ENCODE data around the gene SPRR3.
"Not testable (repeated sequence)": the region's sequence is repeated elsewhere in the genome, so short reads cannot be mapped to it uniquely, and the experiment has no call there.

SPRR3 gene

DNA sequence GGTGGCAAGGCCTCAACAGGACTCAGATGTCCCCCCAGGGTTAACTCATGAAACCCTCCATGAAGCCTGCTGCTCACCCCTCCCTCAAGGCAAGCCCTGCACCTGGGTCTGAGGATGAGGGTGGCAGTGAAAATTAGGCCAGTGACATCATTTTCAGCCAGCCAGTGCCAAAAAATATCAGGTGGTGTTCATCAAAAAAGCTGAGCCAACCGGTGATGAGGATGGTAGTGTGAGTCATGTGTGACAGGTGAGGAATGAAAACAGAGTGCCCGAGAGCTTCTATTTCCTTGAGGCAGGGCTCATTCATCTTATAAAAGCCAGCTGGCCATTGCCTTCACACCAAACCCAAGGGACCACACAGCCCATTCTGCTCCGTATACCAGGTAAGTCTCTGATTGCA is 17.8 kb upstream of the SPRR3 start, which contains the start of gene SPRR1A:
Gene SPRR1A, plus strand, starts transcription at position 339 of the 400 bp plus-strand sequence. CDS start 1,150 bp downstream, outside the sequence.
- DNase-seq (ENCODE audit: low read depth in 2 of 2) = no peak

GRCh38 chr1:152986578-152986977 is 15.0 kb upstream of the SPRR3 start:
- DNase-seq (ENCODE audit: low read depth in 2 of 2) = no peak

GRCh38 chr1:152993186-152993585 is 8.4 kb upstream of the SPRR3 start:
- DNase-seq (ENCODE audit: low read depth in 2 of 2) = no peak

GRCh38 chr1:152995842-152996241 is 5.7 kb upstream of the SPRR3 start:
- no peak for DNase-seq (ENCODE audit: low read depth in 2 of 2)

GRCh38 chr1:152996633-152997400 is 4.7 kb upstream of the SPRR3 start:
- DNase-seq (ENCODE audit: low read depth in 2 of 2) = no peak

DNA sequence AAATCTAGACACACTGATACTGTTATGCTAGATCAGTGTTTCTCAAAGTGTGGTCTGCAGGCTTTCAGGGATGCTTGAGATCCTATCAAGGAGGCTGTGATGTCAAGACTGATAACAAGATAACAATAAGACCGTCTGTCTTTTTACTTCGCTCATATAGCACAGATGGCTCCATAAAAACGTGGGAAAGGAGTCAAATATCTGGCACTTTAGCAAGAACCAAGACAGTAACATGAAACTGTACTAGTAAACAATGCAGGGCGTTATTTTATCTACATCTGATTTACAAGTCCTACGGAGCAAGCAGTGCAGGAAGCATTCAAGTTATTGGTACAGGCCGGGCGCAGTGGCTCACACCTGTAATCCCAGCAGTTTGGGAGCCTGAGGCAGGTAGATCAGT is 3.6 kb upstream of the SPRR3 start:
- DNase-seq (ENCODE audit: low read depth in 2 of 2) = no peak

DNA sequence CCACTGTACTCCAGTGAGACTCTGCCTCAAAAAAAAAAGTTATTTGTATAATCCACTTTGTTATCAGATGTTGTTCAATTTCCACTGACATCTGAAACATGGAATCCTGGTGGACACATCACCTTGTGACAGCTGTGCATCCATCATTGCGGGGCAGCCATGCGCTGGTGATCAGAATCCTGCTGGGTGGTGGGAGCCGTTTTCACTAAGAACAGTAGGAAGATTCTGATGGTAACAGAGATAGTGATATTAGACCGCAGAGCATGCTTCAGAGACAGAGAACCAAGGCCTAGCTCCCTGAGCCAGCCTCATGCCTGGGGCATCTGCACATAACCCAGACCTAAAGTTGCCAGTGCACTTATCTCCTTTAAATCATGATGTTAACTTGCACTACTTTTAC is 3.1 kb upstream of the SPRR3 start:
- no peak for DNase-seq (ENCODE audit: low read depth in 2 of 2)

GRCh38 chr1:152999818-153000217 is 1.7 kb upstream of the SPRR3 start:
- no peak for DNase-seq (ENCODE audit: low read depth in 2 of 2)

DNA sequence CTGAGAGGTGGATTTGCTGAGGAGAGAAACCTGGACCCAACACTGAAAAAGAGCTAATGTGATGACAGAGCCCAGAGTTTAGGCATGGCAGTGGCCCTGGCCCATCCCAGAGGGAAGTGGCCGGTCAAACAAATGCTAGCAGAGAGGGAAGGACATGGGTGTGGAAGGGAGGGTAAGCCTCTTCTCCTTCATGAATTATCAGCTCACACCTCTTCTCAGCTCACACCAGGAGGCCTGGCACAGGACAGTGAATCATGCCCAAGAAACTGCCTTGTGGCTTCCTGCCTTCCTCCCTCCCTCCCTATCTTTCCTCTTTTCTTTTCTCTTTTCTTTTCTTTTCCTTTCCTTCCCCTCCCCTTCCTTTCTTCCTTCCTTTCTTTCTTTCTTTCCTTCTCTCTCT is 1.3 kb upstream of the SPRR3 start:
- DNase-seq (ENCODE audit: low read depth in 2 of 2) = no peak

- DNase-seq (ENCODE audit: low read depth in 2 of 2) = not testable (repeated sequence)
Observed at GRCh38 chr1:153011235-153011758, 9.7 kb downstream of the SPRR3 start.

GRCh38 chr1:153021829-153022228 is 20.3 kb downstream of the SPRR3 start:
- not testable (repeated sequence) for DNase-seq (ENCODE audit: low read depth in 2 of 2)

DNA sequence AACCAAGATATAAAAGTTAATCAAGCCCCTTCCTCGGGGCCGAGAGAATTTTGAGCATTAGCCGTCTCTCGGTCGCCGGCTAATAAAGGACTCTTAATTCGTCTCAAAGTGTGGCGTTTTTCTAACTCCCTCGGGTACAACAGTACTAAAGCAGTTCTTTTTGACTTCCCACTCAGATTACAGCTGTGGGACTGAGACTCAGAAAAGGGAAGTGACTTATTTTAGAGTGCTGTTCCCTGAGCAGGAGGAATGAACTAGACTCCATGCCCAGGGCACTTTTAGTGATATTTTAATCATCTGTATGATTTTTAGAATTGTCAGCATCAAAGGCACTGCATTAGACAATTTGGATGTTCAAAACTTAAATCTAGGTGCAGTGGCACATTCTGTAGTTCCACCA is 20.8 kb downstream of the SPRR3 start:
- DNase-seq (ENCODE audit: low read depth in 2 of 2) = not testable (repeated sequence)

DNA sequence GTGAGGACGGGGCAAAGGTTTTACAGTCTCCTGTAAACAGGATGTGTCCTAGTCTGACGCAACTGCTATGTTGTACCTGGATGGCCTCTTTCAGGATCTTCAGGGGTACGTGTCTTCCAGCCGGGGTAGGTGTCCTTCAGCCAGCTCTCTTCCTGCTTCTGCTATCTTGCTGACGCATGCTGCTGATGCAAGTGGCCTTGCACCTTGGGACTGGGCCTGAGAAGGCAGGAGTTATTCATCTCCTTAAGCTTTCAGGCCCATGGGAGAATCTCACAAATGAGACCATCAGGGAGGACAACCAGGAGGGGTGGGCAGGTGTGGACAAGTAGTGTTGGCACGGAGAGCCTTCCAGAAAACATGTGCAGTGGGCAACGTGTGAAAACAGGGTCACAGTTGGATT is 21.6 kb downstream of the SPRR3 start:
- no peak for DNase-seq (ENCODE audit: low read depth in 2 of 2)

GRCh38 chr1:153024413-153024812 is 22.9 kb downstream of the SPRR3 start:
- no peak for DNase-seq (ENCODE audit: low read depth in 2 of 2)

DNA sequence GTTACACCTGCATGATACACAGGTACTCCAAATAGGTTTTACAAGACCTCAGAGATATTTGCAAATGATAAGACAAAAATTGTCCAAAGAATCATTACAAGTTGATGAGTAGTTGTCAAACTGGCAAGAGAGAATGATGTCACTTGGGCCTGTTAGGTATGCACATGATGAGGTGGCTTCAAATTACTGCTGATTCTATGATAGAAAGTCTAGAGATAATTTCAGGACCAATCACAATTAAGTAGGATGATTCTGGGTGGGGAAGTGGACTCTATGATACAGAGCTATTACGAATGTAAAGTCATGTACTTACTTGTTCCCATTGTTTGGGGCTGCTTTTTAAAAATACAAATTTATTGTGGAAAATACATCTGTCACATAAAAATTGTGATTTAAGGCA is 24.2 kb downstream of the SPRR3 start:
- no peak for DNase-seq (ENCODE audit: low read depth in 2 of 2)

DNA sequence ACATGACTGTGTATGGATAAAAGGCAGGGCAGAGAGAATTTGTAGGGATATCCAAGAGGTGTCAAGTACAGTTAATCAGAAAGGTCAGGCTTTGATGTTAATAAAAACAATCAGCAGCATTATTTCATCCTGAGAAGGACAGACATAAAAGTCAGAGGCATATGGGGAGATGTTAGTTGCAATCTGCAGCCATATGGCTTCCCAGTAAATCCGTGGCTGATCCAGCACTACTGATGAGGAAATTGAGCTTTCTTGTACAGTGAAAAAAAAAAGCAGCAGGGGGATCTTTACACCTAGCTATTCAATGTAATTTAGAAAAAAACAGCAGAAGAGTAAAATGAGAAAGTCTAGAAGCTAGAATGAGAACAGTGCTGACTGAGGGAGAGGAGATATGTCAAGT is 27.2 kb downstream of the SPRR3 start:
- DNase-seq (ENCODE audit: low read depth in 2 of 2) = no peak

- no peak for DNase-seq (ENCODE audit: low read depth in 2 of 2)
Observed at GRCh38 chr1:153030895-153031294, 29.3 kb downstream of the SPRR3 start, which contains the start of gene SPRR1B. SPRR1B (plus strand) TSS chr1:153031203; CDS start chr1:153032346, 1,143 bp downstream.

DNA sequence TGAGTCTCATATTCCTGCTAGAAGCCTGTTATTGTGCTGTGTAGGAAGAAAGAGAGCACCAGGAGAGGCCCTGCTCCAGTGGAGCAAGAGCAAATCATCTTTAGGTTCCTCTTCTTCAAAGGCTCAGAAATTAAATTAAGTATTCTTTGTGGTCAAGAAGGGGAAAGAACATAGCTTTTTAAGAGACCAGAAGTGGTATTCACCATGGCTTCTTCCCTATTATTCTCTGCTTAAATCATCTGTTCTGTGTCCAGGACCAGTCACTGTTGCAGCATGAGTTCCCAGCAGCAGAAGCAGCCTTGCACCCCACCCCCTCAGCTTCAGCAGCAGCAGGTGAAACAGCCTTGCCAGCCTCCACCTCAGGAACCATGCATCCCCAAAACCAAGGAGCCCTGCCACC is 30.5 kb downstream of the SPRR3 start:
- DNase-seq (ENCODE audit: low read depth in 2 of 2) = no peak

DNA sequence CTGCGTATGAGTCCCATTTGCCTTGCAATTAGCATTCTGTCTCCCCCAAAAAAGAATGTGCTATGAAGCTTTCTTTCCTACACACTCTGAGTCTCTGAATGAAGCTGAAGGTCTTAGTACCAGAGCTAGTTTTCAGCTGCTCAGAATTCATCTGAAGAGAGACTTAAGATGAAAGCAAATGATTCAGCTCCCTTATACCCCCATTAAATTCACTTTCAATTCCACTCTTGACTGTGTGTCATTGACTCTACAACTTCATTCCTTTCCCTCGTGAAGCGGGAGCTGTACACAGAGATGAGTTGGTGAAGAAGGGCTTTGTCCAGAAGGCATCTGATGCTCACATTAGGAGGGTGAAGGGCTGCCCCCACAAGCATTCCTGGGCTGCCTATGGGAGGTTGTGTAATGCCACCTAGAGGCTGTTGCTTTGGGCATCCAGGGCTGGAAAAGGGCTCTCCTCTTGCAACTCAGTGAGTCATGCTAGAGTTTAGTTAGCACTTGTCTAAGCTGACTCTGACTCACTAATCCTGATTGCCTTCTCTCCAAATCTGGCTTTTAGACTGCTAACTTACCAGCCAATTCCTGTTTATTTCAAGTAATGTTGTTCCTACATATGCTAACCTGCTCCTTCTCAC is 31.2 kb downstream of the SPRR3 start:
- no peak for DNase-seq (ENCODE audit: low read depth in 2 of 2)

- DNase-seq (ENCODE audit: low read depth in 2 of 2) = no peak
Observed at GRCh38 chr1:153035211-153035610, 33.7 kb downstream of the SPRR3 start.

GRCh38 chr1:153040950-153041631 is 39.5 kb downstream of the SPRR3 start, which contains the start of gene SPRR2D:
SPRR2D (minus strand) TSS chr1:153041120; CDS start chr1:153040346, 774 bp downstream.
- DNase-seq (ENCODE audit: low read depth in 2 of 2) = no peak

- DNase-seq (ENCODE audit: low read depth in 2 of 2) = no peak
Observed at GRCh38 chr1:153049211-153049610, 47.7 kb downstream of the SPRR3 start.

Measured in stimulated activated CD4-positive, alpha-beta T cell treated with anti-CD3 and anti-CD28 coated beads, Interleukin-15, amount 100 ng/mL, for 48 hours (primary cell).